Measurements from ENCODE around the gene ADGRL3.

ADGRL3 gene

DNA sequence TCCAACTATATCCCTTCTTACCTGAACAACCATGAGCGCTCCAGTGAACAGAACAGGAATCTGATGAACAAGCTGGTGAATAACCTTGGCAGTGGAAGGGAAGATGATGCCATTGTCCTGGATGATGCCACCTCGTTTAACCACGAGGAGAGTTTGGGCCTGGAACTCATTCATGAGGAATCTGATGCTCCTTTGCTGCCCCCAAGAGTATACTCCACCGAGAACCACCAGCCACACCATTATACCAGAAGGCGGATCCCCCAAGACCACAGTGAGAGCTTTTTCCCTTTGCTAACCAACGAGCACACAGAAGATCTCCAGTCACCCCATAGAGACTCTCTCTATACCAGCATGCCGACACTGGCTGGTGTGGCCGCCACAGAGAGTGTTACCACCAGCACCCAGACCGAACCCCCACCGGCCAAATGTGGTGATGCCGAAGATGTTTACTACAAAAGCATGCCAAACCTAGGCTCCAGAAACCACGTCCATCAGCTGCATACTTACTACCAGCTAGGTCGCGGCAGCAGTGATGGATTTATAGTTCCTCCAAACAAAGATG lies 870.2 kb downstream of the ADGRL3 start:
- TF ChIP-seq CTCF (IDR thresholded peaks at IDR 0.05; ENCODE audit: low read depth, low read length) = no peak
- DNase-seq (ENCODE audit: low read depth, low spot score) = no peak
- H3K4me3 ChIP-seq (ENCODE audit: low read depth, low read length) = no peak overlapping the region
- in situ Hi-C loops (cut with HindIII; ENCODE audit: low sequenced_read_pairs) = no loop called here

- H3K4me3 ChIP-seq (ENCODE audit: low read depth, low read length) = no peak overlapping the region
- no peak for TF ChIP-seq CTCF (IDR thresholded peaks at IDR 0.05; ENCODE audit: low read depth, low read length)
- no peak for DNase-seq (ENCODE audit: low read depth, low spot score)
- in situ Hi-C loops (cut with HindIII; ENCODE audit: low sequenced_read_pairs) = no loop called here
Measured at GRCh38 chr4:62075089-62075488, 875.0 kb downstream of the ADGRL3 start.

GRCh38 chr4:62075521-62075920 lies 875.4 kb downstream of the ADGRL3 start:
- in situ Hi-C loops (cut with HindIII; ENCODE audit: low sequenced_read_pairs) = no loop called here
- H3K4me3 ChIP-seq (ENCODE audit: low read depth, low read length) = no peak overlapping the region
- TF ChIP-seq CTCF (IDR thresholded peaks at IDR 0.05; ENCODE audit: low read depth, low read length) = no peak
- no peak for DNase-seq (ENCODE audit: low read depth, low spot score)

GRCh38 chr4:62077406-62077805 lies 877.3 kb downstream of the ADGRL3 start:
- in situ Hi-C loops (cut with HindIII; ENCODE audit: low sequenced_read_pairs) = no loop called here
- no peak overlapping the region for H3K4me3 ChIP-seq (ENCODE audit: low read depth, low read length)
- no peak for DNase-seq (ENCODE audit: low read depth, low spot score)
- TF ChIP-seq CTCF (IDR thresholded peaks at IDR 0.05; ENCODE audit: low read depth, low read length) = no peak

DNA sequence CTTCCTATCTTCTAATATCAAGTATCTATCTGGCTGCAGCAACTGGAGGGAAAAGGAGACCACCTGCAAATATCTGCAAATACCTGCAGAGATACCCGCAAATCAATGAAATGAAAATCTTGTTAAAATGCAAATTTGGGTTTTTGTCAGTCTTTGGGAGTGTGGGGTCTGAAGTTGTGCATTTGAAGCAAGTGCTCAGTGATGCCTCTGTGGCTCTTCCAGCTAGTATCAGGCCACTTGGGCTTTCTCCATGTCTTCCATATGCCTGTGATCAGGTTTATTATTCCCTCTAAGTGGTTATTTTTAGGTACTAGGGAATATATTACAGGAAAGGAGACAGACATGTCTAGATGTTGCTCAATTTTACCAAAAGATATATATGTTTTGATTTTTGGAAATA lies 880.3 kb downstream of the ADGRL3 start:
- DNase-seq (ENCODE audit: low read depth, low spot score) = no peak
- no peak for TF ChIP-seq CTCF (IDR thresholded peaks at IDR 0.05; ENCODE audit: low read depth, low read length)

GRCh38 chr4:62087706-62088105 lies 887.6 kb downstream of the ADGRL3 start:
- in situ Hi-C loops (cut with HindIII; ENCODE audit: low sequenced_read_pairs) = no loop called here
- no peak overlapping the region for H3K4me3 ChIP-seq (ENCODE audit: low read depth, low read length)
- no peak for DNase-seq (ENCODE audit: low read depth, low spot score)
- no peak for TF ChIP-seq CTCF (IDR thresholded peaks at IDR 0.05; ENCODE audit: low read depth, low read length)

More for the DNA sequence above, 880.3 kb downstream of the ADGRL3 start:
- H3K4me3 ChIP-seq (ENCODE audit: low read depth, low read length) = no peak overlapping the region
- in situ Hi-C loops (cut with HindIII; ENCODE audit: low sequenced_read_pairs) = no loop called here

DNA sequence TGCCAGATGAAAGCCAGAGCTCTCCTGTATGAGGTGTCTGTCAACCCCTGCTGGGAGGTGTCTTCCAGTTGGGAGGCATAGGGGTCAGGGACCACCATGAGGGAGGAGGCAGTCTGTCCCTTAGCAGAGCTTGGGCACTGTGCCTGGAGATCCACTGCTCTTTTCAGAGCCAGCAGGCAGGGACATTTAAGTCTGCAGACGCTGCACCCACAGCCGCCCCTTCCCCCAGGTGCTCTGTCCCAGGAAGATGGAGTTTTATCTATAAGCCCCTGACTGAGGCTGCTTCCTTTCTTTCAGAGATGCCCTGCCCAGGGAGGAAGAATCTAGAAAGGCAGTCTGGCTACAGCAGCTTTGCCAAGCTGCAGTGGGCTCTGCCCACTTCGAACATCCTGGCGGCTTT lies 893.6 kb downstream of the ADGRL3 start:
- DNase-seq (ENCODE audit: low read depth, low spot score) = no peak
- in situ Hi-C loops (cut with HindIII; ENCODE audit: low sequenced_read_pairs) = no loop called here
- no peak overlapping the region for H3K4me3 ChIP-seq (ENCODE audit: low read depth, low read length)
- no peak for TF ChIP-seq CTCF (IDR thresholded peaks at IDR 0.05; ENCODE audit: low read depth, low read length)
